H1 (cell line): ENCODE results near the gene GOLGA3. TPM values are rescaled to one million over a fixed set of nuclear protein-coding genes. Genes with fewer than 3 reads are reported as not detected.

ENCODE experiments used
- ASH2L ChIP-seq: fragments of 200-600, 300-600 bp; sonication (generic); IDR thresholded peaks from one replicate; pipeline ENCODE4 v1.7.1; 2017; ENCODE audit warnings: low read length
- CBX8 ChIP-seq: fragments of 300-800, 300-1000 bp; sonication (generic); IDR thresholded peaks from 2 replicates; pipeline ENCODE4 v1.7.1; 2016; ENCODE audit warnings: low read depth, low read length, borderline replicate concordance
- HDAC2 ChIP-seq, 2 experiments: fragments of 300-600 bp in 1 of 2; sonication (generic) in 1 of 2; IDR thresholded peaks; 2 replicates each; pipeline ENCODE4 v1.6.1; 2011 to 2012; ENCODE audit warnings: low read depth in 2 of 2, low read length in 2 of 2, mild to moderate bottlenecking in 2 of 2, moderate library complexity in 2 of 2, borderline replicate concordance in 1 of 2, inconsistent platforms in 1 of 2
- JUND ChIP-seq: IDR thresholded peaks from 2 replicates; pipeline ENCODE4 v1.6.1; 2011; ENCODE audit warnings: mild to moderate bottlenecking, improper control_type of control experiment, low read length
- PHF8 ChIP-seq: fragments of 200-600 bp; sonication (generic); conservative IDR thresholded peaks from 2 replicates; pipeline ENCODE4 v1.7.1; 2012; ENCODE audit warnings: low read depth, mild to moderate bottlenecking, inconsistent platforms, low read length, moderate library complexity
- RBBP5 ChIP-seq: IDR thresholded peaks from 2 replicates; pipeline ENCODE4 v1.7.1; 2012; ENCODE audit warnings: low read depth, mild to moderate bottlenecking, inconsistent platforms, low read length, moderate library complexity, borderline replicate concordance
- SAP30 ChIP-seq: fragments of 300-600 bp; sonication (generic); IDR thresholded peaks from 2 replicates; pipeline ENCODE4 v1.7.1; 2012; ENCODE audit warnings: low read length, moderate library complexity, mild to moderate bottlenecking, inconsistent platforms; ENCODE audit not compliant: insufficient read depth, insufficient replicate concordance
- TBP ChIP-seq: IDR thresholded peaks from 2 replicates; pipeline ENCODE4 v1.6.1; 2011; ENCODE audit warnings: low read depth, low read length, improper control_type of control experiment
- polyA plus RNA-seq, 7 experiments: library from polyadenylated mRNA; depleted of rRNA in 3 of 7; stranded (reverse) in 5 of 7; unstranded in 2 of 7; fragments of >200 nt in 5 of 7; fragments of 200-250 nt in 2 of 7; gene quantifications; 1 replicate in 5 of 7; 2 replicates in 1 of 7; 4 replicates in 1 of 7; pipeline versions ENCODE4 v1.2.1 to v1.2.3, GENCODE V29; 2011 to 2013; ENCODE audit warnings: missing spikeins in 2 of 7, mixed read lengths in 2 of 7
- total RNA-seq: library from RNA; stranded (reverse); fragmentation: NEBNext Ultra II Directional; extraction: Animal tissue kit (Norgen Biotek cat#: 25700); gene quantifications from 2 replicates; pipeline ENCODE4 v1.2.1, GENCODE V29; 2021
- TF ChIP-seq, protein P1 (sequence below): fragments of 300-600 bp; sonication (generic); IDR thresholded peaks from 2 replicates; pipeline ENCODE4 v1.7.1; 2012; ENCODE audit warnings: low read length, moderate library complexity, mild to moderate bottlenecking, inconsistent platforms; ENCODE audit not compliant: insufficient replicate concordance
- TF ChIP-seq, protein P2 (sequence below): IDR thresholded peaks from 2 replicates; pipeline ENCODE4 v1.6.1; 2011; ENCODE audit warnings: low read length, improper control_type of control experiment

The GOLGA3 gene
- total and polyA plus RNA-seq, 2 of the 8 experiments (the other 6 are each of a cell fraction or from before 2014, with no cell fraction given) = 6.4 to 33.1 TPM

DNA sequence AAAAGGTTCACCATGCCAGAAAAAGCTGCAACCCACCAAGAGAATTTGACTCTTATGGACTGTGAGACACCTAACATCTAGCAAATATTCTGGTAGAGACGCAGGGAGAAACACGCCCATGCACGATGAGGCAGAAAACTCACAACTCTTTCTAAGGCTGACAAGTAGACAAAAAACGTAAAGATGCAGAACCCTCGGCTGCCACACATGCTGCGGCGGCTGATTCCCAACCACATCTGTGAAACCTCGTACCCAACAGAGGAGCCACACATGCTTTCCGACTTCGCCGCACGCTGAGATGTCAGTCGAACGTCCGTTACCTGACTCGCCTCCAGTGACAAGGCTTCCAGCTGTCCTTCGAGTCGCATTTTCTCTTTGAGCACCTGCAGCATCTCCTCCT, 21.8 kb downstream of the GOLGA3 start (continued):
- TF ChIP-seq, protein P1, sequence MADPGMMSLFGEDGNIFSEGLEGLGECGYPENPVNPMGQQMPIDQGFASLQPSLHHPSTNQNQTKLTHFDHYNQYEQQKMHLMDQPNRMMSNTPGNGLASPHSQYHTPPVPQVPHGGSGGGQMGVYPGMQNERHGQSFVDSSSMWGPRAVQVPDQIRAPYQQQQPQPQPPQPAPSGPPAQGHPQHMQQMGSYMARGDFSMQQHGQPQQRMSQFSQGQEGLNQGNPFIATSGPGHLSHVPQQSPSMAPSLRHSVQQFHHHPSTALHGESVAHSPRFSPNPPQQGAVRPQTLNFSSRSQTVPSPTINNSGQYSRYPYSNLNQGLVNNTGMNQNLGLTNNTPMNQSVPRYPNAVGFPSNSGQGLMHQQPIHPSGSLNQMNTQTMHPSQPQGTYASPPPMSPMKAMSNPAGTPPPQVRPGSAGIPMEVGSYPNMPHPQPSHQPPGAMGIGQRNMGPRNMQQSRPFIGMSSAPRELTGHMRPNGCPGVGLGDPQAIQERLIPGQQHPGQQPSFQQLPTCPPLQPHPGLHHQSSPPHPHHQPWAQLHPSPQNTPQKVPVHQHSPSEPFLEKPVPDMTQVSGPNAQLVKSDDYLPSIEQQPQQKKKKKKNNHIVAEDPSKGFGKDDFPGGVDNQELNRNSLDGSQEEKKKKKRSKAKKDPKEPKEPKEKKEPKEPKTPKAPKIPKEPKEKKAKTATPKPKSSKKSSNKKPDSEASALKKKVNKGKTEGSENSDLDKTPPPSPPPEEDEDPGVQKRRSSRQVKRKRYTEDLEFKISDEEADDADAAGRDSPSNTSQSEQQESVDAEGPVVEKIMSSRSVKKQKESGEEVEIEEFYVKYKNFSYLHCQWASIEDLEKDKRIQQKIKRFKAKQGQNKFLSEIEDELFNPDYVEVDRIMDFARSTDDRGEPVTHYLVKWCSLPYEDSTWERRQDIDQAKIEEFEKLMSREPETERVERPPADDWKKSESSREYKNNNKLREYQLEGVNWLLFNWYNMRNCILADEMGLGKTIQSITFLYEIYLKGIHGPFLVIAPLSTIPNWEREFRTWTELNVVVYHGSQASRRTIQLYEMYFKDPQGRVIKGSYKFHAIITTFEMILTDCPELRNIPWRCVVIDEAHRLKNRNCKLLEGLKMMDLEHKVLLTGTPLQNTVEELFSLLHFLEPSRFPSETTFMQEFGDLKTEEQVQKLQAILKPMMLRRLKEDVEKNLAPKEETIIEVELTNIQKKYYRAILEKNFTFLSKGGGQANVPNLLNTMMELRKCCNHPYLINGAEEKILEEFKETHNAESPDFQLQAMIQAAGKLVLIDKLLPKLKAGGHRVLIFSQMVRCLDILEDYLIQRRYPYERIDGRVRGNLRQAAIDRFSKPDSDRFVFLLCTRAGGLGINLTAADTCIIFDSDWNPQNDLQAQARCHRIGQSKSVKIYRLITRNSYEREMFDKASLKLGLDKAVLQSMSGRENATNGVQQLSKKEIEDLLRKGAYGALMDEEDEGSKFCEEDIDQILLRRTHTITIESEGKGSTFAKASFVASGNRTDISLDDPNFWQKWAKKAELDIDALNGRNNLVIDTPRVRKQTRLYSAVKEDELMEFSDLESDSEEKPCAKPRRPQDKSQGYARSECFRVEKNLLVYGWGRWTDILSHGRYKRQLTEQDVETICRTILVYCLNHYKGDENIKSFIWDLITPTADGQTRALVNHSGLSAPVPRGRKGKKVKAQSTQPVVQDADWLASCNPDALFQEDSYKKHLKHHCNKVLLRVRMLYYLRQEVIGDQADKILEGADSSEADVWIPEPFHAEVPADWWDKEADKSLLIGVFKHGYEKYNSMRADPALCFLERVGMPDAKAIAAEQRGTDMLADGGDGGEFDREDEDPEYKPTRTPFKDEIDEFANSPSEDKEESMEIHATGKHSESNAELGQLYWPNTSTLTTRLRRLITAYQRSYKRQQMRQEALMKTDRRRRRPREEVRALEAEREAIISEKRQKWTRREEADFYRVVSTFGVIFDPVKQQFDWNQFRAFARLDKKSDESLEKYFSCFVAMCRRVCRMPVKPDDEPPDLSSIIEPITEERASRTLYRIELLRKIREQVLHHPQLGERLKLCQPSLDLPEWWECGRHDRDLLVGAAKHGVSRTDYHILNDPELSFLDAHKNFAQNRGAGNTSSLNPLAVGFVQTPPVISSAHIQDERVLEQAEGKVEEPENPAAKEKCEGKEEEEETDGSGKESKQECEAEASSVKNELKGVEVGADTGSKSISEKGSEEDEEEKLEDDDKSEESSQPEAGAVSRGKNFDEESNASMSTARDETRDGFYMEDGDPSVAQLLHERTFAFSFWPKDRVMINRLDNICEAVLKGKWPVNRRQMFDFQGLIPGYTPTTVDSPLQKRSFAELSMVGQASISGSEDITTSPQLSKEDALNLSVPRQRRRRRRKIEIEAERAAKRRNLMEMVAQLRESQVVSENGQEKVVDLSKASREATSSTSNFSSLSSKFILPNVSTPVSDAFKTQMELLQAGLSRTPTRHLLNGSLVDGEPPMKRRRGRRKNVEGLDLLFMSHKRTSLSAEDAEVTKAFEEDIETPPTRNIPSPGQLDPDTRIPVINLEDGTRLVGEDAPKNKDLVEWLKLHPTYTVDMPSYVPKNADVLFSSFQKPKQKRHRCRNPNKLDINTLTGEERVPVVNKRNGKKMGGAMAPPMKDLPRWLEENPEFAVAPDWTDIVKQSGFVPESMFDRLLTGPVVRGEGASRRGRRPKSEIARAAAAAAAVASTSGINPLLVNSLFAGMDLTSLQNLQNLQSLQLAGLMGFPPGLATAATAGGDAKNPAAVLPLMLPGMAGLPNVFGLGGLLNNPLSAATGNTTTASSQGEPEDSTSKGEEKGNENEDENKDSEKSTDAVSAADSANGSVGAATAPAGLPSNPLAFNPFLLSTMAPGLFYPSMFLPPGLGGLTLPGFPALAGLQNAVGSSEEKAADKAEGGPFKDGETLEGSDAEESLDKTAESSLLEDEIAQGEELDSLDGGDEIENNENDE = no peak
- TF ChIP-seq CBX8 (no peak), ASH2L (no peak), HDAC2 (IDR thresholded peaks at IDR 0.05; ENCODE audit: borderline replicate concordance in 1 of 2, low read depth in 2 of 2, low read length in 2 of 2) (no peak), RBBP5 (no peak), TBP (no peak), SAP30 (no peak), PHF8 (no peak), JUND (no peak)
- TF ChIP-seq, protein P2, sequence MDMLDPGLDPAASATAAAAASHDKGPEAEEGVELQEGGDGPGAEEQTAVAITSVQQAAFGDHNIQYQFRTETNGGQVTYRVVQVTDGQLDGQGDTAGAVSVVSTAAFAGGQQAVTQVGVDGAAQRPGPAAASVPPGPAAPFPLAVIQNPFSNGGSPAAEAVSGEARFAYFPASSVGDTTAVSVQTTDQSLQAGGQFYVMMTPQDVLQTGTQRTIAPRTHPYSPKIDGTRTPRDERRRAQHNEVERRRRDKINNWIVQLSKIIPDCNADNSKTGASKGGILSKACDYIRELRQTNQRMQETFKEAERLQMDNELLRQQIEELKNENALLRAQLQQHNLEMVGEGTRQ = no peak
